H1 (cell line): ENCODE measurements around the gene DLST. TPM values are rescaled to one million over a fixed set of nuclear protein-coding genes. Genes with fewer than 3 reads are reported as not detected.

Experiments used
- CTCF ChIA-PET: fragments of 300-600 bp; sonication (Branson Sonifier 250); formaldehyde crosslinking; loops from one replicate; lab custom pipeline; 2021; ENCODE audit not compliant: partially characterized antibody; lab: Charles Lee
- POLR2A ChIA-PET: fragments of 300-600 bp; sonication (Branson Sonifier 250); formaldehyde crosslinking; loops from one replicate; lab custom pipeline; 2021; ENCODE audit warnings: inconsistent platforms; ENCODE audit not compliant: partially characterized antibody; lab: Charles Lee
- DNase-seq, 2 experiments: peaks; one replicate each; pipeline versions ENCODE4 v3.0.0 to v3.0.0-alpha.2; 2010 to 2022; ENCODE audit warnings: low spot score in 2 of 2, low read depth in 1 of 2, mixed read lengths in 1 of 2
- FAIRE-seq: peaks from 2 replicates; lab custom pipeline; 2011; peaks lifted over from hg19 to GRCh38; lab: Jason Lieb, UNC
- H2AFZ ChIP-seq: 2 replicates; pipeline ENCODE4 v1.8.1; 2012; ENCODE audit warnings: low read length, inconsistent platforms
- H2AK5ac ChIP-seq: 2 replicates; pipeline ENCODE4 v1.6.1; 2013; ENCODE audit warnings: low read depth, low read length
- H2BK120ac ChIP-seq: replicated peaks from 2 replicates; pipeline ENCODE3; 2013; ENCODE audit warnings: low read depth, low read length, inconsistent platforms
- H2BK12ac ChIP-seq: 2 replicates; pipeline ENCODE4 v1.6.1; 2013; ENCODE audit warnings: low read depth, low read length
- H2BK15ac ChIP-seq: 2 replicates; pipeline ENCODE4 v1.6.1; 2013; ENCODE audit warnings: low read length
- H2BK20ac ChIP-seq: 2 replicates; pipeline ENCODE4 v1.6.1; 2013; ENCODE audit warnings: low read length
- H2BK5ac ChIP-seq: 2 replicates; pipeline ENCODE4 v1.6.1; 2013; ENCODE audit warnings: low read depth, low read length
- H3K14ac ChIP-seq: 2 replicates; pipeline ENCODE4 v1.6.1; 2013; ENCODE audit warnings: inconsistent platforms; ENCODE audit not compliant: insufficient read length
- H3K18ac ChIP-seq: 2 replicates; pipeline ENCODE4 v1.6.1; 2013; ENCODE audit warnings: low read length; ENCODE audit errors: extremely low read depth
- H3K23ac ChIP-seq: 2 replicates; pipeline ENCODE4 v1.6.1; 2013; ENCODE audit warnings: inconsistent platforms; ENCODE audit not compliant: insufficient read length
- H3K23me2 ChIP-seq: 2 replicates; pipeline ENCODE4 v1.6.1; 2013; ENCODE audit warnings: low read depth, low read length
- H3K27ac ChIP-seq: 2 replicates; pipeline ENCODE4 v1.6.1; 2011; ENCODE audit warnings: low read depth, low read length, inconsistent platforms
- H3K27me3 ChIP-seq, 4 experiments: replicated peaks in 1 of 4; 1 replicate in 1 of 4; 2 replicates in 3 of 4; pipeline versions ENCODE4 v1.6.1 to v1.8.1; 2011 to 2013; ENCODE audit warnings: low read length in 3 of 4, mild to moderate bottlenecking in 3 of 4, inconsistent platforms in 2 of 4, mixed read lengths in 2 of 4, moderate library complexity in 1 of 4; ENCODE audit not compliant: control insufficient read depth in 3 of 4, insufficient read depth in 3 of 4; ENCODE audit errors: extremely low read depth in 1 of 4
- H3K36me3 ChIP-seq, 4 experiments: 2 replicates each; pipeline versions ENCODE4 v1.6.1 to v1.8.1; 2011 to 2013; ENCODE audit warnings: mild to moderate bottlenecking in 4 of 4, low read length in 3 of 4, moderate library complexity in 2 of 4, control low read depth in 1 of 4, inconsistent platforms in 1 of 4; ENCODE audit not compliant: insufficient read depth in 4 of 4, control insufficient read depth in 2 of 4
- H3K4ac ChIP-seq: replicated peaks from 2 replicates; pipeline ENCODE3; 2013; ENCODE audit warnings: low read length, low read depth, mixed read lengths, inconsistent platforms; ENCODE audit not compliant: insufficient read length
- H3K4me1 ChIP-seq, 4 experiments: replicated peaks in 1 of 4; 1 replicate in 1 of 4; 2 replicates in 3 of 4; pipeline versions ENCODE4 v1.6.1 to v1.8.1; 2011 to 2013; ENCODE audit warnings: low read length in 3 of 4, inconsistent platforms in 2 of 4, mixed read lengths in 1 of 4; ENCODE audit not compliant: insufficient read depth in 4 of 4, control insufficient read depth in 3 of 4
- H3K4me2 ChIP-seq, 2 experiments: 2 replicates each; pipeline versions ENCODE4 v1.6.1 to v1.8.1; 2011 to 2013; ENCODE audit warnings: low read depth in 2 of 2, low read length in 2 of 2, control low read depth in 1 of 2, inconsistent platforms in 1 of 2, mild to moderate bottlenecking in 1 of 2; ENCODE audit not compliant: insufficient read depth in 1 of 2
- H3K4me3 ChIP-seq, 4 experiments: fragments of 200-600, 300-600 bp in 1 of 4; sonication (generic), shearing (Covaris generic), sonication (Bioruptor Twin) in 1 of 4; 2 replicates each; pipeline versions ENCODE4 v1.5.1 to v1.8.1; 2011 to 2016; ENCODE audit warnings: low read length in 4 of 4, low read depth in 3 of 4, control low read depth in 2 of 4, inconsistent platforms in 2 of 4, mild to moderate bottlenecking in 2 of 4, mixed read lengths in 1 of 4, moderate library complexity in 1 of 4; ENCODE audit not compliant: insufficient read depth in 2 of 4; ENCODE audit errors: extremely low read depth in 1 of 4
- H3K56ac ChIP-seq: replicated peaks from 2 replicates; pipeline ENCODE3; 2013; ENCODE audit warnings: low read depth, mild to moderate bottlenecking, mixed read lengths, low read length, inconsistent platforms; ENCODE audit not compliant: insufficient read length
- H3K79me1 ChIP-seq: 2 replicates; pipeline ENCODE4 v1.6.1; 2013; ENCODE audit warnings: low read depth, low read length, control low read depth
- H3K79me2 ChIP-seq, 2 experiments: 2 replicates each; pipeline versions ENCODE4 v1.6.1 to v1.8.1; 2012 to 2013; ENCODE audit warnings: low read length in 2 of 2, mild to moderate bottlenecking in 2 of 2, inconsistent platforms in 1 of 2; ENCODE audit not compliant: insufficient read depth in 2 of 2, control insufficient read depth in 1 of 2
- H3K9ac ChIP-seq, 4 experiments: replicated peaks in 1 of 4; 1 replicate in 1 of 4; 2 replicates in 3 of 4; pipeline versions ENCODE4 v1.6.1 to v1.8.1; 2011 to 2013; ENCODE audit warnings: low read depth in 3 of 4, low read length in 3 of 4, control low read depth in 2 of 4, mild to moderate bottlenecking in 2 of 4, moderate library complexity in 2 of 4, inconsistent platforms in 1 of 4; ENCODE audit errors: extremely low read depth in 1 of 4
- H3K9me3 ChIP-seq, 2 experiments: 2 replicates each; pipeline versions ENCODE4 v1.6.1 to v1.8.1; 2012 to 2013; ENCODE audit warnings: mild to moderate bottlenecking in 2 of 2, moderate library complexity in 2 of 2, control low read depth in 1 of 2, inconsistent platforms in 1 of 2, low read depth in 1 of 2, low read length in 1 of 2, mixed read lengths in 1 of 2; ENCODE audit not compliant: insufficient read depth in 2 of 2
- H4K20me1 ChIP-seq, 2 experiments: replicated peaks in 1 of 2; 2 replicates each; pipeline versions ENCODE3 to v1.8.1; 2011 to 2013; ENCODE audit warnings: inconsistent platforms in 2 of 2, low read length in 2 of 2, mild to moderate bottlenecking in 1 of 2; ENCODE audit not compliant: insufficient read depth in 2 of 2, control insufficient read depth in 1 of 2
- H4K5ac ChIP-seq: 2 replicates; pipeline ENCODE4 v1.6.1; 2013; ENCODE audit warnings: low read length, low read depth, mixed read lengths, inconsistent platforms; ENCODE audit not compliant: insufficient read length
- H4K8ac ChIP-seq: 2 replicates; pipeline ENCODE4 v1.8.0; 2013; ENCODE audit warnings: mild to moderate bottlenecking, moderate library complexity, low read length, inconsistent platforms; ENCODE audit not compliant: insufficient read depth; ENCODE audit errors: extremely low read depth
- H4K91ac ChIP-seq: replicated peaks from 2 replicates; pipeline ENCODE3; 2013; ENCODE audit warnings: low read length, mixed read lengths, inconsistent platforms; ENCODE audit not compliant: insufficient read length
- ASH2L ChIP-seq: fragments of 200-600, 300-600 bp; sonication (generic); IDR thresholded peaks from one replicate; pipeline ENCODE4 v1.7.1; 2017; ENCODE audit warnings: low read length
- KDM5A ChIP-seq: fragments of 200-600 bp; IDR thresholded peaks from 2 replicates; pipeline ENCODE4 v1.7.1; 2012; ENCODE audit warnings: mild to moderate bottlenecking, low read length, inconsistent platforms, mixed read lengths
- MAFK ChIP-seq: IDR thresholded peaks from 2 replicates; pipeline ENCODE4 v1.6.1; 2012; ENCODE audit warnings: low read depth, mild to moderate bottlenecking, improper control_type of control experiment, low read length
- PHF8 ChIP-seq: fragments of 200-600 bp; sonication (generic); conservative IDR thresholded peaks from 2 replicates; pipeline ENCODE4 v1.7.1; 2012; ENCODE audit warnings: low read depth, mild to moderate bottlenecking, inconsistent platforms, low read length, moderate library complexity
- RBBP5 ChIP-seq: IDR thresholded peaks from 2 replicates; pipeline ENCODE4 v1.7.1; 2012; ENCODE audit warnings: low read depth, mild to moderate bottlenecking, inconsistent platforms, low read length, moderate library complexity, borderline replicate concordance
- WGBS, 2 experiments: shearing (Covaris generic) in 1 of 2; methylation state at CpG; one replicate each; pipeline versions ENCODE4 v1.1.6 to v1.1.7; 2013 to 2015; ENCODE audit warnings: low lambda C conversion rate in 2 of 2, mixed read lengths in 2 of 2, inconsistent platforms in 1 of 2, low coverage in 1 of 2, missing lambda C conversion rate in 1 of 2; ENCODE audit not compliant: insufficient replicate concordance in 2 of 2, insufficient coverage in 1 of 2, insufficient read length in 1 of 2; ENCODE audit errors: extremely low coverage in 1 of 2, missing lambda C conversion rate in 1 of 2; 5-methylcytosine and 5-hydroxymethylcytosine counted together
- polyA plus RNA-seq, 7 experiments: library from polyadenylated mRNA; depleted of rRNA in 3 of 7; stranded (reverse) in 5 of 7; unstranded in 2 of 7; fragments of >200 nt in 5 of 7; fragments of 200-250 nt in 2 of 7; gene quantifications; 1 replicate in 5 of 7; 2 replicates in 1 of 7; 4 replicates in 1 of 7; pipeline versions ENCODE4 v1.2.1 to v1.2.3, GENCODE V29; 2011 to 2013; ENCODE audit warnings: missing spikeins in 2 of 7, mixed read lengths in 2 of 7
- total RNA-seq: library from RNA; stranded (reverse); fragmentation: NEBNext Ultra II Directional; extraction: Animal tissue kit (Norgen Biotek cat#: 25700); gene quantifications from 2 replicates; pipeline ENCODE4 v1.2.1, GENCODE V29; 2021

Gene DLST
- total and polyA plus RNA-seq, 2 of the 8 experiments (the other 6 are each of a cell fraction or from before 2014, with no cell fraction given): 96.5 to 117 TPM

DNA sequence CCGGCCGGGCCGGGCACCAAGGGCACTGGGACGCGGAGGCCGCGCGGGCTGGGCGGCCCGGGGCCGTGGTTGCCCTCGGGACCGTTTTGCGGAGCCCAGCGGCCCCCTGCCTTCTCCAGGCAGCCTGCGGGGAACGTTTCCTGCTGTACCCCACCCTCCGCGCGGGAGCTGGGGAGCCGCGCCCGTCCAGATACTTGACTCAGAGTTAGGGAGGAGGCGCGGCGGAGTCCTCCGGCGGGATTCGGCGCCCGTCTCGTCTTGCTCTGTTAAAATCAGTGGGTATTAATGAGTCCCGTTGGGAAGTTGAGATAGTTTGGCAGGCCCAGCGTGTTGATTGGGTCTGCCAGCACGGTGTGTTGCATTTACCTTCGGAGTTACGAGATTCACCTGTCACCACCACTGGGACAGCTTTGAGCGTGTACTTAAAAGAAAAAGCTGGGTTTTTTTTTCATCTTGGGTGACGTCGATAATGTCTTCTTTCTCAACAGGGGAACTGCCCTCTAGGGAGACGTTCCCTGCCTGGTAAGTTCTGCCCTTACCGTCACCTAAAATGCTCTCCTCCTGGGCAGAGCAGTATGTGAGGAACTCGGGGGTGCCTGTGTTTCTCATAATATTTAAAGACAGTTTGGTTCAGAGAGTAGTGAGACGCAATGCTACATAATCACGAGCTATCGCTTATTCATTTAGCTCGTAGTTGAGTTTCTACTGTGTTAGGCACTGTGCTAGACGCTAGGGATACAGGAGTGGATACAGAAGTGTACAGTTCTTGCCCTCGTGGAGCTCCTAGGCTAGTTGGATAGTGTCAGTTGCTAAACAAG, 596 bp downstream of the DLST start:
- H2AK5ac ChIP-seq: peak overlapping the region; percentile 75; the same call in 1 of the 2 replicates
- CTCF ChIA-PET: interaction anchor here (1.4 to 17.5 kb wide), 4 partner anchors 9 to 63 kb away, joined by 3 to 364 read pairs (median 29); no protein-coding TSS in a partner anchor
- H4K5ac ChIP-seq: peak overlapping the region; percentile 87
- H3K4me3 ChIP-seq: peak overlapping the region; percentile 79 to 98 (median 91)
- peak overlapping the region; percentile 60; the same call in 1 of the 2 replicates for H2BK5ac ChIP-seq
- H2BK120ac ChIP-seq: no peak overlapping the region
- H2BK12ac ChIP-seq: no peak overlapping the region
- peak overlapping the region; percentile 79; the same call in 1 of the 2 replicates for H3K27ac ChIP-seq
- H3K79me2 ChIP-seq: peaks cover 22 to 51% of the 10 kb centered on the region in 2 experiments
- H3K79me1 ChIP-seq: peaks cover 7% of the 10 kb centered on the region
- peak overlapping the region; percentile 58 for H3K4ac ChIP-seq
- H3K36me3 ChIP-seq: peaks cover 0 to 4% (median 0%) of the 10 kb centered on the region in 4 experiments; a peak in 3 of 8 replicates
- no peak overlapping the region for H3K14ac ChIP-seq
- peaks cover 7% of the 10 kb centered on the region for H3K23me2 ChIP-seq
- H4K8ac ChIP-seq: peak overlapping the region; percentile 92
- POLR2A ChIA-PET: interaction anchor here (0.7 to 6.8 kb wide), 10 partner anchors 11 to 829 kb away, joined by 3 to 57 read pairs (median 5); partner anchors contain the start of gene YLPM1
- no peak overlapping the region for H4K91ac ChIP-seq
- FAIRE-seq: no peak
- H4K20me1 ChIP-seq: peaks cover 6 to 23% of the 10 kb centered on the region in 2 experiments
- no peak overlapping the region for H2BK20ac ChIP-seq
- no peak for DNase-seq
- H2AFZ ChIP-seq: no peak overlapping the region
- no peaks in the 10 kb centered on the region for H3K27me3 ChIP-seq
- peak overlapping the region; percentile 84 to 94 (median 85) for H3K9ac ChIP-seq
- no peaks in the 10 kb centered on the region for H3K9me3 ChIP-seq
- H3K18ac ChIP-seq: no peak overlapping the region; the same call in 1 of the 2 replicates
- peak overlapping the region; percentile 90 for H3K56ac ChIP-seq
- no peak overlapping the region for H3K23ac ChIP-seq
- peak overlapping the region; percentile 65 to 92 for H3K4me2 ChIP-seq
- H3K4me1 ChIP-seq: peaks cover 13 to 28% (median 22%) of the 10 kb centered on the region in 4 experiments
- TF ChIP-seq PHF8: peak; percentile 19; the same call in 1 of the 2 replicates
- TF ChIP-seq KDM5A: 0 out of 2 replicates have a peak, but pooled peaks have one; percentile 1
- no peak for TF ChIP-seq MAFK
- TF ChIP-seq ASH2L: peak; percentile 9
- TF ChIP-seq RBBP5: 0 out of 2 replicates have a peak, but pooled peaks have one; percentile 20
- no peak overlapping the region for H2BK15ac ChIP-seq
- 5% methylated on average over 47 of the region's 49 CpGs; no CpG with 5 or more reads in 1 of the 2 experiments for WGBS, 2 experiments
